Activated CD8-positive, alpha-beta memory T cell treated with anti-CD3 and anti-CD28 coated beads, Interleukin-2, amount 50 U/mL, for 24 hours (primary cell): ENCODE measurements around the gene SLC12A8.
"Not testable (repeated sequence)": the region's sequence is repeated elsewhere in the genome, so short reads cannot be mapped to it uniquely, and the experiment has no call there.

Source experiments
- DNase-seq: peaks from one replicate; pipeline ENCODE4 v3.0.0-alpha.2; 2020; ENCODE audit errors: extremely low read depth

Gene SLC12A8

GRCh38 chr3:125112981-125113380 is 99.6 kb downstream of the SLC12A8 start:
- DNase-seq, result no peak

GRCh38 chr3:125110876-125111480 is 101.6 kb downstream of the SLC12A8 start:
- DNase-seq, result no peak

DNA sequence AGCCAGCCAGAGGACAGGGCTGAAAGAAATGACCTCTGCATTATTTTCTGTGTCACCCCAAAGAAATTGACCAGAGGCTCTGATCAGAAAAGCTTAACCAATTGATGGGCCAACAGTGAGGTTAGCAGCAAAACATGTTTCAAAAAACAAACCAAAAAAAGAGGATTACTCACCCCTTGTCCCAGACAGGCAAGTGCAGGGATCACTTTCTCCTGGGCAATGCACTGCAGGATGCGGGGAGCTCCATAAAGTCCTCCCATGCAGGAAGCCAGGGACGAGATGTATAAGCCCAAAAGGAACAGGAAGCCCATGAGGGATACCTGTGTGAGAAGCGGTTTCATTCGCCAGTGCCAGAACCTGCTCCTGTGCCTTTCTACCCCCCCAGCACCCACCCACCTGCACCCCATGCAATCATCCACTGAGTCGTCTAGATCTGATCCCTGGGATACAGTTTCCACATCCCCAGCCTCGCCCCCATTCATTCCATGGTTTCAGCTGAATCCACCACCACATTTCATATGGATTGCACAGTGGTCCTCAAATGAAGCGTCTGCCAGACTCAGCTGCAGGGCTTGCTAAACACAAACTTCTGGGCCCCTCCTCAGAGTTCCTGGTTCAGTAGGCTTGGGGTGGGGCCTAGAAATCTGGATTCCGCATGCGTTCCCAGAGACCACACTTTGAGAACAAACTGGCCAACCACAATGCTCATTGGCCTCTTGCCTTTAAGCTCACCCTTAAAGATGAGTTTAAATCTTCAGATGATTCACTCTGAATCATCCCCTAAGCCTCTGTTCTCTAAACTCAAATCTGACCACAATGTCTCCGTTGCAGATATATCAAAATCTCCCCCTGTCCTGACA is 102.3 kb downstream of the SLC12A8 start:
- DNase-seq, result no peak

DNA sequence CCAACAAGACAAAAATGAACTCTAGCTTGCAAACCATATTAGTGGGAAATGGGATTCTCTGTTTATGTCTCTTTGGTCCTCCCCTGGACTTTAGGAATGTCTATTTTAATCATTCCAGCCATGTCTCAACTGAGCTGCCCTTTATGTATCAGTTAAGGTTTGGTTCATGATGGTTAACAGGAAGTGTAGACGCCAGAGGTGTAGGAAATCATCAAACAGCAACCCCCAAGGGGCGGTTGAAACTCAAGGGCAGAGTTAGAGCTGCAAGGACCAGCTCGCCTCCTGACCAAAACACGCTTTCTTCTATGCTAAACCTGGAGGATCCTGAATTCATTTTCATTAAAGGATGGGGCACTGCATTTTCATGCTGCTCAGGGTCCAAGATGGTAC is 103.0 kb downstream of the SLC12A8 start:
- DNase-seq, result no peak

DNA sequence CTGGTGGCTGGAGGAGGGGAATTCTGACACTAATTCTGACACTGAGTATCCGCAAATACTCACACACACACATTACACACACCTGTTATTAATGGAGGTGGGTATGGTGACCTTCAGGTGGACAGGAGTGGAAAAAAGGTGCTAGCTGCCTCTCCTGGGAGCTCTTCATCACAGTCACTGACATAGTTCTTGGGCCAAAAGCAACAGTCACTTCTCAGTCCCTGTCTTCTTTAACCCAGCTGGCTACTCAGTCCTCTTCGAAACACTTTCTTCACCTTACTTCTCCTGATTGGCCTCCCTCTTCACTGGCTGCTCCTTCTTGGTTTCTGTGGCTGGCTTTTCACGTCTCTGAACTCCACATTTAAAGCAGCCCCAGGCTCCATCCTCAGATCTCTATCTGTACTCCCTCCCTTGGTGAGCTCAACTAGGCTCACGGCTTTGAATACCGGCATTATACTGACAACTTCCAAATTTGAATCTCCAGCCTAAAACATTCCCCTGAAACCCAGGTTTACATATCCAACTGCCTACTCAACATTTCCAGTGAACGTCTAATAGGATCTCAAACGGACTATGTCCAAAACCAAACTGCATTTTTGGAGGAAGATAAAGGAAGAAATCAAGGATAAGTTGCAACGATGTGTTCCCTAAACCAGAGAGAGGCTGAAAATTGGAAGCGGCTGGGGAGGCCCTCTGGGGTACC is 103.6 kb downstream of the SLC12A8 start:
- DNase-seq, result no peak

- no peak for DNase-seq
Observed at GRCh38 chr3:125107861-125108567, 104.5 kb downstream of the SLC12A8 start.

- no peak for DNase-seq
Observed at GRCh38 chr3:125107363-125107762, 105.2 kb downstream of the SLC12A8 start.

GRCh38 chr3:125105116-125105515 is 107.4 kb downstream of the SLC12A8 start:
- DNase-seq, result no peak

DNA sequence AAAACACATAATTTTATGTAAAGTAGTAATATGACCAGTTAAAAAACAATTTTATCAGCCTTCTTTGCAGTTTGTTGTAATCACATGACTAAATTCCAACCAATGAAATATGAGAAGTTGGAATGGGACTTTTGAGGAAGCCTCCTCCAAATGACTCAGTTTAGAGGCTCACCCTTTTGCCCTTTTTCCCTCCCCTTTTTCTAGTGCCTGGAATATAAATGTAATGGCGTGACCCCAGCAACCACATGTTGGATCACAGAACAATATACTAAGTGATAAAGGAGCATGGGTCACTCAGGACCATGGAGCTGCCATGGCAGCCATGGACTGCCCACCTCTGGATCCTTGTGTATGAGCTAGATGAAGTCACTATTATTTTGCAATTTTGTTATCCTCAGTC is 107.9 kb downstream of the SLC12A8 start:
- no peak for DNase-seq

DNA sequence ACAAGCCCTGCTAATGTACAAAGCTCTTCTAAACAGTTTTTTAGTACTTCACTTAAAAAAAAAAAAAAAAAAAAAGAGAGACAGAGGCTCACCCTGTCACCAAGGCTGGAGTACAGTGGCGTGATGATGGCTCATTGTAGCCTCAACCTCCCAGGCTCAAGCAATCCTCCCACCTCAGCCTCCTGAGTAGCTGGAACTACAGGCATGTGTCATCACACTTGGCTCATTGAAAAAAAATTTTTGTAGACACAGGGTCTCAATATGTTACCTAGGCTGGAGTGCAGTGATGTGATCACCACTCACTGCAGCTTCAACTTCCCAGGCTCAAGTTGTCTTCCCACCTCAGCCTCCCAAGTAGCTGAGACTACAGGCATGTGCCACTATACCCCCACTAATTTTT is 109.1 kb downstream of the SLC12A8 start:
- no peak for DNase-seq

DNA sequence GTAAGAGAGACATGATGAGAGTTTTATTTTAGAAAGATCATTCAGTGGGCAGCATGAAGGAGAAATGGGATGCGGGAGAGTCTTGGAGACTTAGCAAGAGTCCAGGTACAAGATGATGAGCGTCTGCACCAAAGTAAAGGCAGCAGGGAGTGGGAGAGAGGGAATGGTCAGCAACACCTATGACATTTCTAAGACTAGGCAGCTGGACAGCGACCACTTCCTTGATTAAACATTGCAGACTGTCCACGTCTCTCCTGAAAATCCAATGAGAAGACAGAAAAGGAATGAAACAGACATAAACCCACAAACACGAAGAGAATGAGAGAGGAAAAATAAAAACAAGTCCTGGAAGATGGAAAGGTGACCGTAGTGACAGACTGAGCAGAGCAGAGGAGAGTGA is 110.1 kb downstream of the SLC12A8 start:
- DNase-seq, result no peak

DNA sequence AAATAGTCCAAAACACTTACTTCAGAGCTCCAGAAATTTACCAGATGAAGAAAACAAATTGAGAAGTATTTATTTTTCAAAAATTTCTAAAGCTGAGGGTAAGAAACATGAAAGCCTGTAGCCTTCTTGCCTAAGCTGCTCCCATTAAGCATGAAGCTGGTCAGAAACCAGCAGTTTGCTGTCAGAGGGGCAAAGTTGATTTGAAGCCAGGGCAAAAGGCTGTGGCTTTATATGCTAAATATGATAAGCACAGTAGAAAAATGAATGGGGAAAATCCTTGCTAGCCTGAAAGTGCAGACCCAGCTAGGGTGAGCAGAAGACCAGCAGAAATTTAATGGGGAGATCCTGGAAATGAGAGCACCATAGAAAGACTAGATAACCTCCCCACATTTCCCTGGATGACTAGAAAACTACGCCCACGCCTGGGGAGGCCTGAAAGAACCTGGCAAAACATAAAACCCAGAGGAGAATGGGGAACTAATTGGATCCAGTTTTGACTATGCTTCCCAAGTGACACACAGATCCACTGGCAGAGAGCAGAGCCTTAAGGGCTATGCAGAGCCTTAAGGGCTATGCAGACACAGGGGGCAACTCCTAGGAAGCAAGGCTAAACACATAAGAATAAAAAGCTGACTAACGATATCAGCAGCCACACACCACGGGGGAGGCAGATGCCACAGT is 113.8 kb downstream of the SLC12A8 start:
- DNase-seq, result no peak

GRCh38 chr3:125090649-125091048 is 121.9 kb downstream of the SLC12A8 start:
- no peak for DNase-seq

- DNase-seq, result no peak
Observed at GRCh38 chr3:125087768-125088391, 124.7 kb downstream of the SLC12A8 start.

- DNase-seq, result no peak
Observed at GRCh38 chr3:125085166-125085565, 127.4 kb downstream of the SLC12A8 start.

DNA sequence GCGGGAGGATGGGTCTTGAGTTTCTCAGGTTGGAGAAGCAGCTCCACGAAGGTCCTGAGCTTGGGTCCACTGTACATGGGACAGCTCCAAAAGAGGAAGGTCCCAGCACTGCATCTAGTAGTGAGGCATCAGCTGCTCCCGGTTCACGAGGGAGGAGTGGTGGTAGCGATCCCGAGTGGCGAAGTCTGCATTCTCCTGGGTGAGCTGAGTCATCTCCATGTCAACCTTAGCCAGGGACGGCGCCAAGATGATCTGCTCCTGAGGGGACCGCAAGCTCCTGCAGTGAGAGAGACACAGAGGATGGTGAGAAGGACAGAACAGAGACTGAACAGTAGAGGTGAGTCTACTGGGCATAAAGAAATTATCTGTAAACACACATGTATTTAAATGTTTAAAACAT is 128.8 kb downstream of the SLC12A8 start:
- no peak for DNase-seq

- DNase-seq, result not testable (repeated sequence)
Observed at GRCh38 chr3:125082339-125082738, 130.2 kb downstream of the SLC12A8 start.

GRCh38 chr3:125080077-125080476 is 132.5 kb downstream of the SLC12A8 start:
- no peak for DNase-seq

GRCh38 chr3:125079675-125080045 is 132.9 kb downstream of the SLC12A8 start:
- DNase-seq, result no peak

GRCh38 chr3:125078951-125079674 is 133.4 kb downstream of the SLC12A8 start:
- DNase-seq, result no peak
